GM18909 (cell line): ENCODE measurements around the gene MAF.

ENCODE experiments used
- ATAC-seq: cut with Tn5 transposase; IDR thresholded peaks from one replicate; pipeline ENCODE4 v1.9.1; 2021; ENCODE audit warnings: mild to moderate bottlenecking; ENCODE audit not compliant: unreplicated experiment, poor library complexity

Gene MAF

GRCh38 chr16:79595231-79595641 lies 5.3 kb downstream of the MAF start:
- ATAC-seq = no peak

DNA sequence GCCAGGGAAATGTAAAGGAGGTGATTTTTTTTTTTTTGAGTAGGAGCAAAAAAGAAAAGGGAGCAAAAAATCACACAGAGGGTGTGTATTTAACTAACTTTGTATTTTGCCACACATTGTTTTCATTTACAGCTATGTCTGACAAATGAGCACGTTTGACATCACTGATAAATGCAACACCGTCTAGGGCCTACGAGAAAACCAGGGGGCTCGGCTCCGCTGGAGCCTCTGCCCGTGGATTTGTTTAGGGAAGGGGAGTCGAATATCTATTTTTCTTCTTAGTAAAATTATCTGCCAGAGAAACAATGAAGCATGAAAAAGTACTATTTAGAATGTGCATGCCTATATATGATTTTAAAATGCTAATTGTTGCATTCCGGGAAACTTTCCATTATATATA lies 6.8 kb downstream of the MAF start:
- ATAC-seq = no peak

DNA sequence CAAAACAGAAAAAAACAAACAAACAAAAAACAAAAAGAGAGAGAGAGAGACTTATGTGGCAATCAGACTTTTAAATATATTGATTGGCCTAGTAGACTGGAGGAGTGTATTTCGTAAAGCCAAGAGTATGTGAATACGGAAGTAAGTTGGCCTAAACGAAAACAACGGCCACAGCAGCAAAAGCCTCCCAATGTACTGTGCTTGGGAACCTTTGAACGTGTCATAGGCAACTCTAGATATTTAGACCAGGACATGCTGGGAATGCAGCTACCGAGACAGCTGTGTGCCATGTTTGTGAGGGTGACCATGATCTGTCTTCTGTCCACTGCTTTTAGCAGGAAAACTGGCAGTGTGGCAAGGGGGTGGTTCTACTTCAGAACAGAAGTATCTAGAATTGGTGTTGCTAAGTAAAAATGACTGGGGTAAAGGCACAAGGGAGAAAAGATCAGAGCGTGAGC lies 7.4 kb downstream of the MAF start:
- ATAC-seq = no peak

GRCh38 chr16:79592186-79592585 lies 8.4 kb downstream of the MAF start:
- no peak for ATAC-seq

- no peak for ATAC-seq
Measured at GRCh38 chr16:79589601-79590102, 10.9 kb downstream of the MAF start.

- no peak for ATAC-seq
Measured at GRCh38 chr16:79587897-79588296, 12.6 kb downstream of the MAF start.

DNA sequence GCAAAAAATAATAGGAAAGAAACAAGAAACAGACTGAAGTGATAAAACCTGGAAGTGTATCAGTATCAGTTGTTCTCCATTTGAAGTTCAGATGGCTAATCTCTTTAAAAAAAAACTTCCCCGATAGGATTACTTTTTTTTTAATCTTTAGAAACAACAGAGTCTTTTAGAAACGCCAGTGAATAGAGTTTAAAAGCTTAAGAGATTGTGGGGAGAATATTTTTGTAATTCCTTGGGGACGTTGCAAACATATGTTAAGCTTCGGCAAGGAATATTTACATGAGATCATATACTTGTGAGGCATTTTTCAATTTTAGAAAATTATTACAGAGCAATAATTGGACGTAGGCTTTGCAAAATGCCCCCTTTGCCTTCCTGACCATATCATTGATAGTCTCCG lies 13.2 kb downstream of the MAF start:
- no peak for ATAC-seq

DNA sequence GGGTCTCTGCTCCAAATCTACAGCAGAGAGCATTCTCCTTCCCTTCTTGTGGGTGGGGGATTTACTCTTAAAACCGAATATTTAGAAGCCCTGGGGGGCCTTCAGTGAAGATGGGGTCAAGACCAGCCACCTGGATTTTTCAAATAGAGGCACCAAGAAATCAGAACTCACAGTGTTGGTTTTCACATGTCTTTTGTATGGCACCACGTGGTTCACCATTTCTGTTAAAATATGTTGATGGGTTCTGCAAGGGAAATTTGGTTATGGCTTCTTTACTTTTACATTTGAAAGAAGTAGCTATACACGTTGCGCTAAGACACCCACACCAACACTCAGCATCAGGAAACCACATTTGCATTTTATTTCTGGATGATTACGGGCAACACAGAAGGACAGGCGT lies 17.7 kb downstream of the MAF start:
- ATAC-seq = no peak

DNA sequence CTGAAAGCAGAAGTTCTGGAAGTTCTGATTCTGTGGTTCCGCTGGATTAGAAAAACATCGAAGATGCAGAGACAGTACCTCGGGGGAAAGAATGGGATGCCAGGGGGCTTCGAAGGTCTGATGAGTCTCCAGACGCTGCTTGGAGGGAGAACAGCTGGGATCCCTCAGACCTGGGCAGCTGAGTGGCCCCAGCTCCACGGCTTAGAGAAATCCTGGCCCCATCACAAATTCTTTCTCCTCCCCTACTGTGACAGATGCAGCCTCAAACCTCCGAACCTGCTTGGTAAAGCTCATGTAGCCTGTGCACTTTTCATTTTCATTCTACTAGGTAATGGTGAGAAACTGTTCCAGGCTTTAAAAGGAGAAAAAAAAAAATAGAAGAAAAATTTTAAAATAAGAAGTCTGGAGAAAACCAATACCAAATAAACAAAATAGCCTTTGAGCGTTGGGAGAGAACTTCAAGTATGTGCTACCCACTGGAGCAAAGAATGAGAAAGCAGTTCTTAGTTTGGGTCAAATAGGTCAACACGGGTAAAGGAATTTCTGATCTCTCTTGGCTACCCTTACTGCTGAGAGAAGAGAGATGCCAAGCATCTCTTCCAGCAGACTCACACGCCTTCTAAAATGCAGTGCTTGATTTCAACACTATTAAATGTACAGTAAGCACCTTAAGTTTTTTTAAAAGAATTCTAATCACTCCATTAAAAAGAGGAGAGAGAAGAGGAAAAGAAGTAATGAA lies 19.9 kb downstream of the MAF start:
- ATAC-seq = no peak

- no peak for ATAC-seq
Measured at GRCh38 chr16:79576602-79577001, 23.9 kb downstream of the MAF start.

DNA sequence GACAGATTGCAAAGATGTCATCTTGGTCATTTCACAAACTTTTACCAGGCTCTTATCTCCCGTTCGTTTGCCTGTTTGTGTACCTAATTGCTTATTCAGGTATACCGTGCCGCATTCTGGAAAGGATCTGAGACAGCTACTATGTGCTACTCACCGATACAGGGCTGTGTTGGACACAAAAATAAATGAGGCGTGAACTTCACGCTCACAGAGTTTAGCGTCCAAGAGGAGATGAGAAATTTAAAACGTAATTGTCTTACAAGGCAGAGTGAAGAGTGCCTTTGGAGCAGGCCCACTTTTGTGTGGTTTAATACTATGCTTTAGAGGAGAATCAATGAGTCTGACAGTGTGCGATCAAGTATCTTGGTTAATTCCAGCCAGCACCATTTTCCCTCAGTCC lies 26.7 kb downstream of the MAF start:
- ATAC-seq = no peak

- ATAC-seq = no peak
Measured at GRCh38 chr16:79573071-79573470, 27.5 kb downstream of the MAF start.

DNA sequence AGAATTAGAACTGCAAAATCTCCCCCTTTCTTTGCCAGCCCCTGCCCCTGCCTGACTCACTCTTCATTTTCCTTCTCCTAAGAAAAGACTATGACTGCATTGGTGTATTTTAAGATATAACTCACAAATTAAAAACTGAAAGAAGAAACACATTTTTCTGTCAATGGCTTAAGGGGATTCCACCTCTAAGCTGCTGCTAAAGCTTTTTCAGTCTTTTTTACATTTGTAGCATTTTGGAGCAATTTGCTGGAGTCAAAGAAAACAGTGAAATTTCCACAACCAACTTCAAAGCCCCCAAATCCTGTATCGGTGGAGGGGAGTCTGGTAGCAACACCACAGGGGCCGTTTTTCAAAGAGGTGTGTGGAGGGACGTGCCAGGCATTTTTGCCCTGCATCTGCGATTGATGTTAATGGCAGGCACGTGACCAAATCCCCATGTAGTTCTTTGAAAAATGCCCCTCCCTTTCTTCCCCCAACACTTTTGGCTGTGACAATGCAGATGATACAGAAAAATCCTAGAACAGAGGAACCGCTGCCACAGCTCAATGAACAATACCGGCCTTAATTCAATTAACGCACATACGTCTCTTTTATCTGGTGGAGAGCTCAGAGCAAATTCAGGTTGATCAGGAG lies 28.5 kb downstream of the MAF start:
- no peak for ATAC-seq

DNA sequence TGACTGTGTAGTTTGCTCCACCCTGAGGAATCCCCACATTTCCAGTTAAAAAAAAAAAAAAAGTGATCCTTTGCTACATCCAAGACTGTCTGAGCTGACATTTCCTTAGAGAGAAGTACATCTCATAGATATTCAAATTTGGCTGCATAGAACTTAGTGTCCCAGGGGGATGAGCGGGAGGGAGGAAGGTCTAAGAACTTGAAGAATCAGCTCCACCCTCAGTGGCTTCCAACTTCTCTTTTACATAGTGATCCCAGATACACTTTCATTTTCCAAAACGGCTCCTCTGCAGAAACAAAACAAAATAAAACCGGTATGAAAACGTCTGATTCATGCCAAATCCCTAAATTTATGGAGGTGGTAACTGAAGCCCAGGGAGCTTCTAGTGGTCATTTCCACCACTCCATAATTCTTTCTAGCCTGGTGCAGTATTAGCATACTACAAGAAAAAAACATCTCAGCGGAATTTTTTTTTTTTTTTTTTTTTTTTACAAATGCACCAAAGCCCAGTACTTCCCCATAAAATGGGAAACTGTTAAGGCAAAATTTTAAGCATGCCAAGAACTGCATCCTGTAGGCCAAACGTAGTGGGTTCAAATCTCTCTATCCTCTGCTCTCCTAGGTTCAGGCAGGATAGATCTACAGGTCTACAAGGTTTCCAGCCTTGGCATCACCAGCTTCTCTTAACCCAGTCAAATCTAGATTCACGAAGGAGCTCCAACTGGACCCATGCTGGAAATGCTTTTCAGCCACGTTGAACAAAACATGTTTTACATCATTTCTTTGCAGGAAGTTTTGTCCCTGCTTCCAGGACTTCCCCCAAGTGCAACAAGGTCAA lies 29.3 kb downstream of the MAF start:
- no peak for ATAC-seq

- ATAC-seq = no peak
Measured at GRCh38 chr16:79564671-79565107, 35.8 kb downstream of the MAF start.

DNA sequence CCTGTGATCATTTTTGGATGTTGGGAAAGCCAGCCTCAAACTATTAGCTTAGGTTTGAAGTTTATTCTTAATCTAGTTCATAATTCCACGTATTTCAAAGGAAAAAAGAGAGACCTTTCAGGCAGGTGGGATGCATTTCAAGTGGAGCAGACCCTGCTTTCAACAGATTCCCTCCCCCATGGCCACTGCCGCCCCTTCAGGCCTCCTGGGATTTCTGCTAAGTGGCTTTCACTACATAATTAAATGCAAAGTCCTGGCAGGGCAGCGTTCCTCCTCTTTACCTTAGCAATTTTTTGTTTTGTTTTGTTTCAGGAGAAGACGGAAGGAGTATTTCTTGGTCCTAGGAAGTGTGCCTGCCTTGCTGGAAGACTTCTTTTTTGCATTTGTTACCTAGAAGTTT lies 36.6 kb downstream of the MAF start:
- no peak for ATAC-seq

GRCh38 chr16:79562166-79562823 lies 38.2 kb downstream of the MAF start:
- no peak for ATAC-seq

DNA sequence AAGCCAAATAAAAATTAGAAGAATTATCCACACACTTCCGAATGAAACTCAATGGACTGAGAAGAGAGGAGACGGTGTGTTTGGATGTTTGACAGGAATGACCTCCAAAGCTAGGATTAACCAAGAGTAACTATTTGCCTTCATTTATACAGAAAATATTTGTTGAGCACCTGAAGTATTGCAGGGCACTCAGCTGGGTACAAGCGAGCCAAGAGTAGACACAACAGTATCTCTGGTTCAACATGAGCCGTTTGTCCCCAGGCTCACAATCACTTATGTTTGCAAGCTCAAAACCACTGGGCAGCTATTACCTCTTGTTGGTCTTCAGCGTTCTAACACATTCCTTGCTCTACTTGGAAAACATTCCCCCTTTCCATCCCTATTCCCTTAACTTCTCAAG lies 38.8 kb downstream of the MAF start:
- no peak for ATAC-seq

DNA sequence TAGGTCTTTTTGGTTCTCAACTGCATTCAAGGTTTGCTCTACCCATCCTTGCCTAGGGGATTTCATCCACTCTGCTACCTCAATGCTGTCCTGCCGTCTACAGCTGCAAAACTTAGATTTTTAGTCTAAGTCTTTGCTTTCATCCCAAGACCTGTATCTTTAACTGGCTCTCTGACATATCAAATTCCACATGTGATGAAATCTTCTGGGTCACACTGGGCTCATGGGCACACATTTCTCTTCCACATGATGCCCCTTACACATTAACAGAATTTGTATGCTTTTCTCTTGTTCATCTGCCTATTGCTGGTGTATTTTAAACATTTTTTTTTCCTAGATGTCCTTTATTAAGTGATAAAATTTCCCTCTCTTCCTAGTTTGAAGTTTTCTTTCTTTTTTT lies 39.6 kb downstream of the MAF start:
- no peak for ATAC-seq

DNA sequence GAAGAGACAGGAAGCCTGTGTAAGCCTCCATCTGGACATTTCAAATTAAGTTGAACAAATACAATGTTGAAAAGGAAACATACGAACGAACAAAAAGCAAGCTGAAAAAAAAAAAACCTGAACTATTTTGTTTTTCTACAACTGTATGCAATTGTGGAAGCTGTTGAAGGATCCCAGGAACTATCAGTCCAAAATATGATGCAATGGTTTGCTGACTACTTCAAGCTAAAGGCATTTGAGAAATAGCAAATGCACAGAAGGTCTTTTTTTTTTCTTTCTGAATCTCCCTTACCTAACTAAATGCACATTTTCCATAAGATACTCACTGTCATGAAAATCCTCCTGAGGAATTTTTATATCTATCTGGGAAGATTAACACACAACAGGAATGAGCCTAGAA lies 40.2 kb downstream of the MAF start:
- ATAC-seq = no peak
